Spleen (tissue), 7 donors: ENCODE results near the gene BCLAF1.

Source experiments
- POLR2A ChIP-seq, 3 donors: fragments of 450-650 bp; IDR thresholded peaks; one replicate each; pipeline ENCODE4 v1.5.1; 2017; ENCODE audit warnings: antibody characterized with exemption in 3 of 3, mild to moderate bottlenecking in 1 of 3
- TF ChIP-seq, protein P1 (sequence below), 11 experiments: fragments of 200-600 bp in 7 of 11; fragments of 450-650 bp in 4 of 11; sonication (generic) in 4 of 11; IDR thresholded peaks in 8 of 11; conservative IDR thresholded peaks in 3 of 11; 1 replicate in 7 of 11; 2 replicates in 4 of 11; pipeline versions ENCODE4 v1.4.0 to v1.8.0; 2016 to 2021; ENCODE audit warnings: antibody characterized with exemption in 11 of 11, inconsistent platforms in 4 of 11, mild to moderate bottlenecking in 1 of 11
- donor health status: DM: no; HTN: no; CAD: no; lungs with moderate emphysema.
- donor health status: DM: no; HTN: no; CAD: no.
- donor health status: DM: no; HTN: no; CAD: no.

DNA sequence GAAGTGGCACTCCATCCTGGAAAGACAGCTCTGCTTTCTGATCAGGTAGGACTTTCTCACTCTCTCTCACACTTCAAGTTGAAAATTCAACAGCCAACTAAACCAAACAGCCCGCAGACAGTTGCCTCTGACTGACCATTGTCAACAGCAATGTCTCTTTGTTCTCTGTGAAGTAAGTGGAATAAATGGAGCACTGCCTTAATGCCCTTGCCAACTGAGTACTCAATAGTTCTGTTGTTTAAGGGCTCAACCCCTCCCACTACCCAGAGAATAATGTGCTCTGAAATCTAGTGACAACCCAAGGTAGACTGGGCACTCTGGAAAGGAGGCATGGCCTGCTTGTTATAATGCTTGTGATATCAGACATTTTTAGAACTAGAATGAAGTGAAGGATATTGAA lies 16.8 kb upstream of the BCLAF1 start:
- no peak for TF ChIP-seq POLR2A (IDR thresholded peaks at IDR 0.05)
- TF ChIP-seq, protein P1, sequence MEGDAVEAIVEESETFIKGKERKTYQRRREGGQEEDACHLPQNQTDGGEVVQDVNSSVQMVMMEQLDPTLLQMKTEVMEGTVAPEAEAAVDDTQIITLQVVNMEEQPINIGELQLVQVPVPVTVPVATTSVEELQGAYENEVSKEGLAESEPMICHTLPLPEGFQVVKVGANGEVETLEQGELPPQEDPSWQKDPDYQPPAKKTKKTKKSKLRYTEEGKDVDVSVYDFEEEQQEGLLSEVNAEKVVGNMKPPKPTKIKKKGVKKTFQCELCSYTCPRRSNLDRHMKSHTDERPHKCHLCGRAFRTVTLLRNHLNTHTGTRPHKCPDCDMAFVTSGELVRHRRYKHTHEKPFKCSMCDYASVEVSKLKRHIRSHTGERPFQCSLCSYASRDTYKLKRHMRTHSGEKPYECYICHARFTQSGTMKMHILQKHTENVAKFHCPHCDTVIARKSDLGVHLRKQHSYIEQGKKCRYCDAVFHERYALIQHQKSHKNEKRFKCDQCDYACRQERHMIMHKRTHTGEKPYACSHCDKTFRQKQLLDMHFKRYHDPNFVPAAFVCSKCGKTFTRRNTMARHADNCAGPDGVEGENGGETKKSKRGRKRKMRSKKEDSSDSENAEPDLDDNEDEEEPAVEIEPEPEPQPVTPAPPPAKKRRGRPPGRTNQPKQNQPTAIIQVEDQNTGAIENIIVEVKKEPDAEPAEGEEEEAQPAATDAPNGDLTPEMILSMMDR (IDR thresholded peaks at IDR 0.05 in 8 of 11, conservative IDR thresholded peaks at IDR 0.05 in 3 of 11) = no peak
